Heart left ventricle (tissue), 16 donors: ENCODE measurements around the gene OGFR. TPM values are rescaled to one million over a fixed set of nuclear protein-coding genes. Genes with fewer than 3 reads are reported as not detected.
A peak's percentile ranks its signal among the peaks of the same experiment; 100 is the strongest.

Experiments used
- ATAC-seq, 4 donors: fragments of 200-7000 bp; cut with Tn5 transposase; one replicate each; pipeline ENCODE4 v1.9.1; 2020 to 2022; ENCODE audit warnings: moderate library complexity in 4 of 4, mild to moderate bottlenecking in 3 of 4, moderate number of reproducible peaks in 1 of 4
- DNase-seq, 5 donors: peaks; one replicate each; pipeline ENCODE4 v3.0.0-alpha.2; 2020
- H3K27ac ChIP-seq, 12 donors: fragments of 200-600 bp; sonication (generic) in 4 of 12; one replicate each; pipeline versions ENCODE4 v1.5.0 to v1.8.0; 2016 to 2022; ENCODE audit warnings: mild to moderate bottlenecking in 2 of 12
- H3K27me3 ChIP-seq, 9 donors: fragments of 200-600 bp; sonication (generic) in 2 of 9; one replicate each; pipeline versions ENCODE4 v1.5.1 to v1.8.0; 2016 to 2022; ENCODE audit warnings: mild to moderate bottlenecking in 3 of 9
- H3K36me3 ChIP-seq, 9 donors: fragments of 200-600 bp; sonication (generic) in 2 of 9; one replicate each; pipeline versions ENCODE4 v1.5.0 to v1.8.0; 2018 to 2022; ENCODE audit warnings: mild to moderate bottlenecking in 2 of 9
- H3K4me1 ChIP-seq, 12 donors: fragments of 200-600 bp; sonication (generic) in 4 of 12; one replicate each; pipeline versions ENCODE4 v1.5.0 to v1.8.0; 2016 to 2022; ENCODE audit warnings: mild to moderate bottlenecking in 3 of 12
- H3K4me3 ChIP-seq, 12 donors: fragments of 200-600 bp; sonication (generic) in 4 of 12; one replicate each; pipeline versions ENCODE4 v1.5.0 to v1.8.0; 2017 to 2022; ENCODE audit warnings: mild to moderate bottlenecking in 9 of 12, moderate library complexity in 4 of 12
- H3K9me3 ChIP-seq, 12 donors: fragments of 200-600 bp; sonication (generic) in 4 of 12; one replicate each; pipeline versions ENCODE4 v1.5.0 to v1.8.0; 2016 to 2022; ENCODE audit warnings: mild to moderate bottlenecking in 1 of 12
- CTCF ChIP-seq, 12 donors: fragments of 200-600 bp; sonication (generic) in 4 of 12; IDR thresholded peaks; one replicate each; pipeline versions ENCODE4 v1.5.0 to v1.8.0; 2018 to 2022; ENCODE audit warnings: antibody characterized with exemption in 12 of 12, mild to moderate bottlenecking in 5 of 12
- POLR2A ChIP-seq, 2 donors: fragments of 450-650 bp; IDR thresholded peaks; one replicate each; pipeline ENCODE4 v1.6.1; 2017; ENCODE audit warnings: antibody characterized with exemption in 2 of 2, mild to moderate bottlenecking in 2 of 2, moderate library complexity in 2 of 2
- WGBS, 4 donors: extraction: QIAGEN DNeasy Blood & Tissue Kit in 2 of 4; methylation state at CpG; one replicate each; pipeline versions ENCODE4 v1.1.5 to v1.1.7; 2013 to 2018; 5-methylcytosine and 5-hydroxymethylcytosine counted together
- intact Hi-C, 10 donors: fragments of 100-400 bp; cut with DNase I; formaldehyde crosslinking; loops; one replicate each; pipeline versions ENCODE4 v1.11.1 to v1.14.2; 2022
- polyA plus RNA-seq, 2 donors: library from polyadenylated mRNA; stranded (reverse); fragments of 200-250 nt; gene quantifications; one replicate each; pipeline ENCODE4 v1.2.3, GENCODE V29; 2013
- total RNA-seq, 9 donors: library from RNA; depleted of rRNA in 2 of 9; stranded (reverse); fragments of >200 nt in 2 of 9; fragmentation: NEBNext Ultra II Directional in 3 of 9; extraction: Animal tissue kit (Norgen Biotek cat#: 25700) in 3 of 9; gene quantifications; one replicate each; pipeline versions ENCODE4 v1.1.0 to v1.2.4, GENCODE V29; 2016 to 2023
- donor health status: ischemic (EF 13 %, LVEDD 7.1; RV severe dilation, severe dysfunction).
- donor health status: healthy with polysubstance abuse.
- donor health status: DM: no; HTN: yes; CAD: no.
- donor health status: DM: no; HTN: no; CAD: no.
- donor health status: ischemic (EF 25% LVEDD 6.9; RV normal size, moderate dysfunction).
- donor health status: ischemic (EF 25% LVEDD 5.7; RV mildly dilated, moderate dysfunction).
- donor health status: healthy.
- donor health status: DM: yes; HTN: yes; CAD: no.
- donor health status: ischemic (EF 35%, LVEDD 5.7; RV mildly dilated, moderate dysfunction).
- donor health status: nonischemic (EF 11% LVEDD 7.7; RV severe dilation, severe dysfunction).
- donor health status: DM: yes; HTN: yes; CAD: no.
- donor health status: PGD.
- donor health status: ischemic (EF 29% LVEDD 5.4; RV normal size, mild dysfunction).
- donor health status: nonischemic (EF 23%, LVEDD 6.1; RV moderate dilation, normal function).

OGFR gene
- total and polyA plus RNA-seq, 11 donors: 14.9 to 46.9 (median 21.2) TPM

- TF ChIP-seq CTCF (IDR thresholded peaks at IDR 0.05) (no peak), POLR2A (IDR thresholded peaks at IDR 0.05) (no peak)
- Histone ChIP-seq H3K36me3 (no peaks in the 10 kb centered on the region), H3K4me3 (no peak overlapping the region), H3K27me3 (peaks cover 0 to 33% (median 7%) of the 10 kb centered on the region in 9 donors), H3K9me3 (no peaks in the 10 kb centered on the region), H3K27ac (no peak overlapping the region), H3K4me1 (peaks cover 0 to 9% (median 0%) of the 10 kb centered on the region in 12 donors)
- WGBS, 4 donors: 93 to 95% (median 95%) methylated on average over 20 of the region's 20 CpGs
- DNase-seq: peak in 3 of 5 donors; percentile 12 to 39 (median 15)
- ATAC-seq: no peak
- intact Hi-C loops: loop anchor here in 2 of 10 donors (5.0 kb wide), 2 partner anchors 58 to 88 kb away; no protein-coding TSS in a partner anchor
Observed at GRCh38 chr20:62770111-62770910, 34.3 kb upstream of the OGFR start.

- TF ChIP-seq CTCF (IDR thresholded peaks at IDR 0.05) (no peak), POLR2A (IDR thresholded peaks at IDR 0.05) (no peak)
- intact Hi-C loops: loop anchor here in 2 of 10 donors (5.0 kb wide), 2 partner anchors 59 to 89 kb away; no protein-coding TSS in a partner anchor
- H3K9me3 ChIP-seq: no peaks in the 10 kb centered on the region
- no peaks in the 10 kb centered on the region for H3K36me3 ChIP-seq
- DNase-seq: peak in 3 of 5 donors; percentile 9 to 44 (median 12)
- no peak overlapping the region for H3K4me3 ChIP-seq
- no peak for ATAC-seq
- 86 to 93% (median 93%) methylated on average over 9 to 14 of the region's 14 CpGs for WGBS, 4 donors
- peaks cover 0 to 9% (median 0%) of the 10 kb centered on the region in 12 donors for H3K4me1 ChIP-seq
- H3K27me3 ChIP-seq: peaks cover 0 to 27% (median 3%) of the 10 kb centered on the region in 9 donors
- no peak overlapping the region for H3K27ac ChIP-seq
Observed at GRCh38 chr20:62770916-62771315, 33.7 kb upstream of the OGFR start.

- Histone ChIP-seq H3K36me3 (no peaks in the 10 kb centered on the region), H3K4me3 (no peak overlapping the region), H3K27ac (no peak overlapping the region), H3K4me1 (peaks cover 0 to 13% (median 0%) of the 10 kb centered on the region in 12 donors), H3K9me3 (no peaks in the 10 kb centered on the region), H3K27me3 (peaks cover 0 to 21% (median 0%) of the 10 kb centered on the region in 9 donors)
- intact Hi-C loops: loop anchor here in 2 of 10 donors (5.0 kb wide), 2 partner anchors 59 to 89 kb away; no protein-coding TSS in a partner anchor
- no peak for ATAC-seq
- peak in 2 of 5 donors; percentile 3 to 53 for DNase-seq
- TF ChIP-seq POLR2A (IDR thresholded peaks at IDR 0.05): no peak
- no peak for TF ChIP-seq CTCF (IDR thresholded peaks at IDR 0.05)
- WGBS, 4 donors: 78 to 84% (median 81%) methylated on average over 22 to 25 of the region's 25 CpGs
Observed at GRCh38 chr20:62771396-62772102, 33.1 kb upstream of the OGFR start.
